ENCODE results near the gene THEMIS2. TPM values are rescaled to one million over a fixed set of nuclear protein-coding genes. Genes with fewer than 3 reads are reported as not detected.

THEMIS2 gene
- total and polyA plus RNA-seq, 2 of the 13 experiments (the other 11 are each of a cell fraction or from before 2014, with no cell fraction given): 0.38 to 1.5 TPM

- no peak for TF ChIP-seq ZNF280B (CRISPR knock-in tag; IDR thresholded peaks at IDR 0.05; ENCODE audit: borderline replicate concordance)
- no peak for TF ChIP-seq ASH2L (IDR thresholded peaks at IDR 0.05; ENCODE audit: insufficient read length, low read depth, low read length)
- no peak for TF ChIP-seq SKIL (CRISPR knock-in tag; IDR thresholded peaks at IDR 0.05; ENCODE audit: borderline replicate concordance)
- TF ChIP-seq IKZF1 (IDR thresholded peaks at IDR 0.05): no peak
- 0 out of 2 replicates have a peak, but pooled peaks have one; percentile 36 for TF ChIP-seq MAF1 (CRISPR knock-in tag; IDR thresholded peaks at IDR 0.05; ENCODE audit: borderline replicate concordance)
- TF ChIP-seq ZNF274 (CRISPR knock-in tag; IDR thresholded peaks at IDR 0.05): no peak
- no peak for TF ChIP-seq PAX8 (CRISPR knock-in tag; IDR thresholded peaks at IDR 0.05; ENCODE audit: borderline replicate concordance)
- no peak for TF ChIP-seq SRSF9 (IDR thresholded peaks at IDR 0.05; ENCODE audit: borderline replicate concordance, insufficient read depth, low read depth, low read length, poor library complexity, severe bottlenecking)
- no peak for TF ChIP-seq FIP1L1 (IDR thresholded peaks at IDR 0.05; ENCODE audit: borderline replicate concordance, insufficient read depth, low read depth, low read length)
- no peak for TF ChIP-seq MTF2 (CRISPR knock-in tag; IDR thresholded peaks at IDR 0.05; ENCODE audit: borderline replicate concordance)
- no peak for TF ChIP-seq ZNF460 (CRISPR knock-in tag; IDR thresholded peaks at IDR 0.05; ENCODE audit: borderline replicate concordance)
- no peak for TF ChIP-seq ZNF10 (CRISPR knock-in tag; IDR thresholded peaks at IDR 0.05; ENCODE audit: borderline replicate concordance, low read depth)
- no peak for TF ChIP-seq ZNF44 (CRISPR knock-in tag; IDR thresholded peaks at IDR 0.05)
- TF ChIP-seq JDP2 (CRISPR knock-in tag; IDR thresholded peaks at IDR 0.05; ENCODE audit: borderline replicate concordance): no peak
- no peak; the same call in 1 of the 2 replicates for TF ChIP-seq HOXA3 (CRISPR knock-in tag; IDR thresholded peaks at IDR 0.05)
- TF ChIP-seq ZKSCAN8 (CRISPR knock-in tag; IDR thresholded peaks at IDR 0.05; ENCODE audit: borderline replicate concordance): no peak
- TF ChIP-seq ARID4A (CRISPR knock-in tag; IDR thresholded peaks at IDR 0.05; ENCODE audit: borderline replicate concordance): no peak; the same call in 1 of the 2 replicates
Measured at GRCh38 chr1:27858072-27858948, 14.0 kb upstream of the THEMIS2 start (continued).

Measured in HepG2 (cell line).